Esophagus muscularis mucosa (tissue), 4 donors: Measurements from ENCODE around the gene SHB. TPM values are rescaled to one million over a fixed set of nuclear protein-coding genes. Genes with fewer than 3 reads are reported as not detected.

Experiments used
- DNase-seq: peaks from one replicate; pipeline ENCODE4 v3.0.0-alpha.2; 2017; ENCODE audit errors: extremely low spot score
- H3K27ac ChIP-seq, 4 donors: fragments of 200-600 bp; sonication (generic); replicated peaks in 1 of 4; 1 replicate in 3 of 4; 2 replicates in 1 of 4; pipeline ENCODE4 v1.5.1; 2016 to 2019; ENCODE audit warnings: mild to moderate bottlenecking in 1 of 4
- H3K27me3 ChIP-seq, 4 donors: fragments of 200-600 bp; sonication (generic); one replicate each; pipeline versions ENCODE4 v1.5.1 to v1.6.0; 2016 to 2019
- H3K36me3 ChIP-seq, 4 donors: fragments of 200-600 bp; sonication (generic); one replicate each; pipeline ENCODE4 v1.5.1; 2016 to 2019
- H3K4me1 ChIP-seq, 4 donors: fragments of 200-600 bp; sonication (generic); one replicate each; pipeline ENCODE4 v1.5.1; 2016 to 2019
- H3K4me3 ChIP-seq, 4 donors: fragments of 200-600 bp; sonication (generic); 1 replicate in 2 of 4; 2 replicates in 2 of 4; pipeline ENCODE4 v1.5.1; 2016 to 2019; ENCODE audit warnings: mild to moderate bottlenecking in 4 of 4, moderate library complexity in 1 of 4
- H3K9me3 ChIP-seq, 4 donors: fragments of 200-600 bp; sonication (generic); 1 replicate in 3 of 4; 2 replicates in 1 of 4; pipeline ENCODE4 v1.5.1; 2016 to 2019
- CTCF ChIP-seq, 3 experiments: fragments of 200-600 bp in 2 of 3; fragments of 450-650 bp in 1 of 3; sonication (generic) in 2 of 3; IDR thresholded peaks; one replicate each; pipeline ENCODE4 v1.5.1; 2017 to 2019; ENCODE audit warnings: antibody characterized with exemption in 3 of 3, mild to moderate bottlenecking in 2 of 3, moderate library complexity in 1 of 3
- EP300 ChIP-seq: sonication (generic); formaldehyde crosslinking; IDR thresholded peaks from one replicate; pipeline ENCODE4 v1.6.1; 2017; ENCODE audit warnings: antibody characterized with exemption
- POLR2A ChIP-seq: fragments of 450-650 bp; IDR thresholded peaks from one replicate; pipeline ENCODE4 v1.6.1; 2017; ENCODE audit warnings: antibody characterized with exemption, moderate library complexity, mild to moderate bottlenecking, low read depth
- POLR2AphosphoS5 ChIP-seq, 2 donors: sonication (generic); formaldehyde crosslinking; IDR thresholded peaks; one replicate each; pipeline ENCODE4 v1.6.1; 2017; ENCODE audit warnings: antibody characterized with exemption in 2 of 2
- WGBS: methylation state at CpG from one replicate; pipeline ENCODE4 v1.1.5; 2018; 5-methylcytosine and 5-hydroxymethylcytosine counted together
- intact Hi-C: fragments of 100-400 bp; cut with DNase I; formaldehyde crosslinking; loops from one replicate; pipeline ENCODE4 v1.15.1; 2023
- total RNA-seq, 4 donors: library from RNA; depleted of rRNA; stranded (reverse); fragments of >200 nt; gene quantifications; one replicate each; pipeline versions ENCODE4 v1.1.0 to v1.2.1, GENCODE V29; 2016

SHB gene
- total RNA-seq, 4 donors from 2014 or later, result 16.6 to 21.2 (median 21.0) TPM

- 85% methylated on average over 10 of the region's 12 CpGs for WGBS
- intact Hi-C loops, result no loop called here
- H3K27me3 ChIP-seq, result no peaks in the 10 kb centered on the region
- no peak for DNase-seq
- no peak overlapping the region for H3K4me3 ChIP-seq
- H3K36me3 ChIP-seq, result peaks cover 7 to 30% (median 14%) of the 10 kb centered on the region in 4 donors
- H3K9me3 ChIP-seq, result no peaks in the 10 kb centered on the region
- no peak overlapping the region for H3K27ac ChIP-seq
- peaks cover 40 to 55% (median 51%) of the 10 kb centered on the region in 4 donors for H3K4me1 ChIP-seq
- TF ChIP-seq CTCF (IDR thresholded peaks at IDR 0.05), result no peak
- no peak for TF ChIP-seq EP300
Measured at GRCh38 chr9:37942621-37943344, 126.2 kb downstream of the SHB start.

GRCh38 chr9:37941253-37941652 lies 127.8 kb downstream of the SHB start:
- H3K27me3 ChIP-seq, result no peaks in the 10 kb centered on the region
- peaks cover 42 to 64% (median 58%) of the 10 kb centered on the region in 4 donors for H3K4me1 ChIP-seq
- peaks cover 0 to 15% (median 2%) of the 10 kb centered on the region in 4 donors for H3K36me3 ChIP-seq
- TF ChIP-seq CTCF (IDR thresholded peaks at IDR 0.05) (no peak), POLR2A (no peak), EP300 (no peak), POLR2AphosphoS5 (IDR thresholded peaks at IDR 0.05) (no peak)
- no peaks in the 10 kb centered on the region for H3K9me3 ChIP-seq
- WGBS, result 100% methylated on average over 2 of the region's 2 CpGs
- H3K27ac ChIP-seq, result no peak overlapping the region
- no peak overlapping the region for H3K4me3 ChIP-seq
- no peak for DNase-seq
- intact Hi-C loops, result no loop called here

GRCh38 chr9:37939575-37940095 lies 129.4 kb downstream of the SHB start:
- 87% methylated on average over 6 of the region's 6 CpGs for WGBS
- no peak overlapping the region for H3K4me3 ChIP-seq
- H3K4me1 ChIP-seq, result peaks cover 34 to 50% (median 43%) of the 10 kb centered on the region in 4 donors
- TF ChIP-seq POLR2AphosphoS5 (IDR thresholded peaks at IDR 0.05), result no peak
- intact Hi-C loops, result no loop called here
- no peaks in the 10 kb centered on the region for H3K9me3 ChIP-seq
- no peaks in the 10 kb centered on the region for H3K27me3 ChIP-seq
- no peak overlapping the region for H3K27ac ChIP-seq
- DNase-seq, result no peak
- peaks cover 0 to 7% (median 0%) of the 10 kb centered on the region in 4 donors for H3K36me3 ChIP-seq

- no peak for DNase-seq
- no peak overlapping the region for H3K4me3 ChIP-seq
- intact Hi-C loops, result no loop called here
- H3K27me3 ChIP-seq, result no peaks in the 10 kb centered on the region
- H3K9me3 ChIP-seq, result no peaks in the 10 kb centered on the region
- peaks cover 0 to 3% (median 0%) of the 10 kb centered on the region in 4 donors for H3K36me3 ChIP-seq
- no peak for TF ChIP-seq EP300
- no peak for TF ChIP-seq POLR2AphosphoS5 (IDR thresholded peaks at IDR 0.05)
- TF ChIP-seq CTCF (IDR thresholded peaks at IDR 0.05), result no peak
- TF ChIP-seq POLR2A, result no peak
- 67% methylated on average over 22 of the region's 22 CpGs for WGBS
- H3K27ac ChIP-seq, result no peak overlapping the region
- H3K4me1 ChIP-seq, result peaks cover 21 to 37% (median 30%) of the 10 kb centered on the region in 4 donors
Measured at GRCh38 chr9:37938121-37938891, 130.7 kb downstream of the SHB start.

- WGBS, result 87% methylated on average over 9 of the region's 9 CpGs
- H3K4me3 ChIP-seq, result no peak overlapping the region
- no peak for DNase-seq
- no peaks in the 10 kb centered on the region for H3K9me3 ChIP-seq
- H3K4me1 ChIP-seq, result peaks cover 16 to 35% (median 23%) of the 10 kb centered on the region in 4 donors
- intact Hi-C loops, result no loop called here
- H3K27ac ChIP-seq, result no peak overlapping the region
- peaks cover 0 to 3% (median 0%) of the 10 kb centered on the region in 4 donors for H3K36me3 ChIP-seq
- no peaks in the 10 kb centered on the region for H3K27me3 ChIP-seq
- TF ChIP-seq POLR2AphosphoS5 (IDR thresholded peaks at IDR 0.05) (no peak), POLR2A (no peak), CTCF (IDR thresholded peaks at IDR 0.05) (no peak)
Measured at GRCh38 chr9:37937366-37937765, 131.7 kb downstream of the SHB start.
